ENCODE results near the gene ROCK2.

GRCh38 chr2:11304476-11304875 lies 40.0 kb downstream of the ROCK2 start:
- no peak for TF ChIP-seq ZNF10 (tag by site-specific recombination; IDR thresholded peaks at IDR 0.05)
- TF ChIP-seq ZFHX2 (tag by site-specific recombination; conservative IDR thresholded peaks at IDR 0.05): no peak

Measured in HEK293 (cell line).